Fibroblast of skin of right quadriceps (primary cell): Measurements from ENCODE around the gene MOAP1.
"Not testable (repeated sequence)": the region's sequence is repeated elsewhere in the genome, so short reads cannot be mapped to it uniquely, and the experiment has no call there.

Source experiments
- DNase-seq: peaks from one replicate; pipeline ENCODE4 v3.0.0-alpha.2; 2013

Gene MOAP1, protein sequence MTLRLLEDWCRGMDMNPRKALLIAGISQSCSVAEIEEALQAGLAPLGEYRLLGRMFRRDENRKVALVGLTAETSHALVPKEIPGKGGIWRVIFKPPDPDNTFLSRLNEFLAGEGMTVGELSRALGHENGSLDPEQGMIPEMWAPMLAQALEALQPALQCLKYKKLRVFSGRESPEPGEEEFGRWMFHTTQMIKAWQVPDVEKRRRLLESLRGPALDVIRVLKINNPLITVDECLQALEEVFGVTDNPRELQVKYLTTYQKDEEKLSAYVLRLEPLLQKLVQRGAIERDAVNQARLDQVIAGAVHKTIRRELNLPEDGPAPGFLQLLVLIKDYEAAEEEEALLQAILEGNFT

DNA sequence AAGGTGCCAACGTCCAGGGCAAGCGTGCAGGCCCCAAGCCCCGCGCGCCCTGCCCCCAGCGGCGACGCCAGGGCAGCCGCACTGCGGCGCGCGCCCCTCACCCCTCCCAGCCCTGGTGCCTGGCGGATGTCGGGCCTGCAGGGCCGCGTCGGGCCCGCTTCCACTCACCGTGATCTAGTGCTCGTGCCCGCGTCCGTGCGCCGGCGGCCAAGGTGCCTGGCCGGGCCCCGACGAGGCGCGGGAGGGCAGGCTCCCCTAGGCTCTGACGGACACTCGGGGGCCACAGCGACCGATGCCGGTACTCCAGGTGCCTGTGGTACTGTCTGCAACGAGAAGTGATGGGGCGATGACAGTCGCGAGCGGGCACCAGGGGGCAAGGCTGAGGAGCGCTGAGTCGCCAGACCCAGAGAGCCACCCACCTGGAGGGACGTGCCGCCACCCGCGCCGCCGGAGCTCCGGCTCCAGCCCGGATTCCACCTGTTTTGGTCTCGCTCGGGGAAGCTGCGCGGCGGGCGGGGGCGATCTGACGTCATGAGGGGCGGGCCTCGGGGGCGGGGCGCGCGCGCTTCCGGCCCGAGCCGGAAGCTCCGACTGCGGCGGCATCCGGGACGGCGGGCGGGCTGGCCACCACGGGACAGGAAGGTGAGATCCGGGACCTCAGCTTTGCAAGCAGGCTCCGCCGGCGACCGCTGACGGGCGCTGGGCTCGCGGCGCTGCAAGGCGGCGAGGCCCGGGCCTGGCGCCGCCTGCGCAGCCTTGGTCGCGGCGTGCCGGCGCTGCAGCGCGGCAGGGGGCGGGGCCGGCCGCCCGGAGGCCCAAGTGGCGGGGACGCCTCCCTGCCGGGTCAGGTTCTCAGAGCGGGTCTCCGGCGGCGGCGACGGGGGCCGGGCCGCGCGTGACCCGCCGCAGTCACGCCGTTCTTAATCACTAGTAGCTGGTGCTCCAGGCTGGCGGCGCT, at the start of gene MOAP1, which contains the start of gene LYSET:
Gene MOAP1 (minus strand): TSS at position 507 of the 958 bp plus-strand sequence. CDS start 655 bp downstream, outside the sequence.
Gene LYSET (plus strand): TSS at position 927 of the 958 bp plus-strand sequence. CDS start 89 bp downstream, outside the sequence.
- peak; percentile 77 for DNase-seq

DNA sequence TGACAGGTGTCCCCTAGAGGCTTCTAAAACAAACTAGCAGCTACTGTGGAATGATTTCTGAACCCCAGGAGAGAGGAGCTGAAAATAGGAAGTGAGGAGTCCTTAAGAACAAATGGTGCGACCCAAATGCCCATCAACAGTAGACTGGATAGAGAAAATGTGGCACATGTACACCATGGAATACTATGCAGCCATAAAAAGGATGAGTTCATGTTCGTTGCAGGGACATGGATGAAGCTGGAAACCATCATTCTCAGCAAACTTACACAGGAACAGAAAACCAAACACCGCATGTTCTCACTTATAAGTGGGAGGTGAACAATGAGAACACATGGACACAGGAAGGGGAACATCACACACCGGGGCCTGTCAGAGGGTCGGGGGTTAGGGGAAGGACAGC, 48.4 kb upstream of the MOAP1 start:
- not testable (repeated sequence) for DNase-seq

DNA sequence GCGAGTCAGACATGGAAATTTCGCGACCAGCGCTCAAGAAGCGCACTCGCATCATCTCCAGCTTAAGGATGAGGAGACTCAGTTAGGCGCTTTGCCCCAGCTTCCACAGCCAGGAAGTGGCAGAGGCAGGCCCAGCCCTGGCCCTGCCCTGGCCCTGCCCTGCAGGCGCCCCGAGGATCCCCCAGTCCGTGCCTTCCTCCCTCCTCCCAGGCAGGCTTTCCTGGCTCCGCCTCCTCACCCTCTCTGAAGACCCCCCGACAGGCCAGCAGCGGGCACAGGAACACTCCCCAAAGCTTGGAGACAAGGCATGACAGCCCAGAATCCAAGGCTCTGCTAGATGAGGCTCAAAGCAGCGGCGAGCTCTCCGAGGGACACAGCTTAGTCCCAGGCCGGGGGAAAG, 47.5 kb upstream of the MOAP1 start:
- DNase-seq, result no peak

DNA sequence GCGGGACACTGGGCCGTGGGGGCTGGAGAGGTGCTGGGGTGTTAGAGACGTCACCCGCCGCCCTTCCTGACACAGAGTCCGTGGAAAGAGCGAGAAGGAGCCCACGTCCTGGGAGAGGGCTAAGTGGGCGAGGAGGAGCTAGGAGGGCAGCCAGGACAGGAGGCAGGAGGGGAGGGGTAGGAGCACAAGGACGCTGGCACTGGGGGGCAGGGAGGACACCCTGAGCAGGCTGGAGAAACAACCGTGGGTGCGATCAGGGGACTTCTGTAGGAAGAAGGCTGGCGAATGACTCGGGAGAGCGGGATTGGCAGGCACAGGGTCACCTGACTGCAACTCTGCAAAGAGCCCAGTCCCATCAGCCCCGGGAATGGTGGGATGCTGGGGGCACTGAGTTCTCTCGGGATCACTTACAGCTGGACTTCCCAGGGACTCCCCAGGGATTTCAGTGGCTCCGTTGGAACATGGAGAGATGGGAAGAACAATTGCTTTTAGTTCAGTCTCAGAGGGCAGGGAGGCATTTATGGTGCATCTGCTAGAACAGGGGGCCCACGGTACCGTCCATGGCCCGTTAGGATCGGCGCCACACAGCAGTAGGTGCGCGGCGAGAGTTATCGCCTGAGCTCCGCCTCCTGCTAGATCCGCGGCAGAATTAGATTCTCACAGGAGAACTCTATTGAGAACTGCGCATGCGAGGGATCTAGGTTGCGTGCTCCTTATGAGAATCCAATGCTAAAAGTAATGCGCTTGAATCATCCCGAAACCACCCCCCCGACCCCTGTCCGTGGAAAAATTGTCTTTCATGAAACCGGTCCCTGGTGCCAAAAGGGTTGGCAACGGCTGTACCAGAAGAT, 46.7 kb upstream of the MOAP1 start:
- DNase-seq, result peak; percentile 24

DNA sequence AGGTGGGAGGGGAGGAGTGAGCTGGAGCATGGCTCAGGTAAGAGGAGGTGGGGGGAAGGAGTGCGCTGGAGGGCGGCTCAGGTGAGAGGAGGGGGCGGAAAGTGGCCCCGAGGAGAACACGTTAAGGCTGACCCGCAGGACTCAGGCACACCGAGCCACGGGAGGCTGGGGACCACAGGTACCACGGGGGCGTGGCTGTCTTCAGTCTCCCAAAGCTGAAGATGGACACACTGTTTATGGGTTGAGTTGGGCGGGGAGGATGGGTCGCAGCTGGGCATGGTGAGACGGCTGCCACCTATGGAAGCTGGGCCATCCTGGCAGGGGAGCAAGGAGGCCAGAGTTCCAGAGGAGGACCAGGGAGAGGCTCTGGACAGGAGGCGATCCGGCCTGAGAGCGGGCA, 45.8 kb upstream of the MOAP1 start:
- DNase-seq, result no peak

DNA sequence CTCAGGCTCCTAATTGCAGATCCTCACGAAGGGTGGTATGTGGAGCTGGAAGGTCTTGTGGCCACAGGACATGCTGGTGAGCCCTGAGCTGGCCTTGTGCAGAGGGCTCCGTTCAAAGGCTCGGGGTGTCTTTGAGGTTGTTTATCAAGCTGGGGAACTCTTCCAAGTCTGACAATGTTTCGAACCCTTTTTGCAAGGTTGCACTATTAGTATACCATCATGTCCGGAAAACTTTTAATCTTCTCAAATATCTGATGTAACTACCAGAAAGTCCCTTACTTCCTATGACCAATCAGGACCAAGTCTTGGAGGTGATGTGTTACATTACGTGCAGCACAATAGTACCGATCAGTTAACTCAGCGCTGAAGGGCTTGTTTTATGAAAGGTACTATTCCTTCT, 43.9 kb upstream of the MOAP1 start:
- no peak for DNase-seq

DNA sequence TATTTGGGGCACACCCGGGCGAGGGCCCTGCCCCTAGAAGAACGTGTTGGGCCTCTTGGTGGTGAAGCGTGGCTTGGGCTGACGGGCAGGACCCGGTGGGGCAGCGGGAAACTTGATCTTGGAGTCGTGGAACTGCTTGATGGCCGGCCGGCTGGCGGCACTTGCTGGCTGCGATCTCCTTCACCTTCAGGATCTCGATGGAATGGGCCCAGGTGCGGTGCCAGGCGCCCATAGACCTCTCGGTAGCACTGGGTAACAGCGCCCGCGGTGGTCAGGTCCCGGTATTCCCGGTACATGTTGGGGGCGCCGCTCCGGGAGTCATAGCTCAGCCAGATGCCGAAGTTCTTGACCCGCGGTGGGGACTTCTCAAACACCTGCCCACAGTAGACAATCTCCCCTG, 38.9 kb upstream of the MOAP1 start:
- DNase-seq, result no peak

DNA sequence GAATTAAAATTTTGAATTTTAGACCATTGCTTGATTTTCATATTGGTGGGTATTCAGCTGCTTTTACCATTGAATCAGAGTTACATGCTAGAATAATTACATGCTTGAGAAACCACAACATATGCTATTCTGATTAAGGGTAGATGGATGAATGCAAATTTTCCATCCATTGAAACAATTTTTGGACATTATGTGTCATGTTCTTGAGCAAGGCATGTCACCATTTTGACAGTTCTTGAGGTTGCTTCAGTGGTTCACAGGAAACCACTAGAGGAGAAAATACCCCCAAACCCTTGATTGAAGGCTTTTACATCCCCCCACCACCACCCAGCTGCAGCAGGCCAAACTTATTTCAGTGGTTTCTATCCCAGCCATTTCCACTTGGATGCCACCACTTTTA, 35.8 kb upstream of the MOAP1 start:
- DNase-seq, result no peak

DNA sequence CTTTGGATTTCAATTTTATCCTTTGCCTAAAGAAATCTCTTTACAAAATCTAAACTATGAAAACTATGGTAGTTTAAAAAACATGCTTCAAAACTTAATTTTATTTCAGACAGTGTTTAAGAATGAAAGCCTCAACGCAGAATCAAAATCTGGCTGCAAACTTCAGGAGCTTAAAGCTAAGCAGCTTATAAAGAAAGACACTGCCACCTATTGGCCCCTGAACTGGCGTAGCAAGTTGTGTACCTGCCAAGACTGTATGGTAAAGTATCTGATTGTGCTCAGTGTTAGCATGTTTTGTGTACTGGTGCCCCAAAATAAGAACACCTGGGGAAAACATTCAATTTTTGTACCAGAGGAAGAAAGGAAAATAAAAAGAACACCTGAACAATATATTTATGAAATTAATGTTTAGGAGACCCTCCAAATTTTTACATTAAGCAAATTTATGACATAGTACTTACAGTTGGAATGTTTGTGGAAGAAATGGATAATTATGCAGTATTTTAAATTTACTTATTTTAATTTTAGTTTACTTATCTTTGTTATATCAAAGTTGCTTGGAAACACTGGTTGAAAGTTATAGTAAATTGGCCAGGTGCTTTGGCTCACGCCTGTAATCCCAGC, 34.5 kb upstream of the MOAP1 start:
- DNase-seq, result peak; percentile 42

DNA sequence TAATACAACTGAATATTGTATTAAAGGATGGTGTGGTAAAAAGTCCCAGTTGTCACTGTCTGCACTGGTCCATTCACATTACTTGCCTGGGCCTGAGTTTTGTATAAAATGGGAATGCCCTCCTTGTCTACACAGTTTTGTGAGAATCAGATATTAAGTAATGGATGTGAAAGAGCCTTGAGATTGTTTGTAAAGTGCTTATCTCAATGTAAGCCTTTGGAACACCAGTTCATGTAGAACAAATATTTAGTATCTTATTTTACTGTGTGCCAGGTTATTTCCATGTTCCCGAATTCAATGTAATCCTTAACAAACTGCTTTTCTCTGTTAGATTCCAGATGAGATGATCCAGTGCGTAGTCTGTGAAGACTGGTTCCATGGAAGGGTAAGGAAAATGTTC, 29.9 kb upstream of the MOAP1 start:
- DNase-seq, result no peak

DNA sequence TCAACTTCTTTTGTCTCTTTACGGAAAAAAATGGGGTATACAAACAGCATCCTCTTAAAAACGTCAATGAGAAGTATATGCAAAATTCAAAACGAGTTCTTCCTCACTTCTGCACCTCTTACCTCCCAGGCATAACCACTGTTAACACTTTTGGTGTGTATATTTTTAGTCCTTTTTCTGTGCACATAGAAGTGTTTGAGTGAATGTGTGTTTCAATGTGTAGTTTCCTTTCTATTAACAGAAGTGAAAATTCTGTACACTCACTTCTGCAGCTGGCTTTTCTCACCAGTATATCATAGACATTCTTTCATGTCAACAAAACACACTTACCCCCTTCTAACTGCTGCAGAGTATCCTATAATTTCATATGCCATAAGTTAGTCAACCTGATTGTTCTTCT, 27.7 kb upstream of the MOAP1 start:
- no peak for DNase-seq

DNA sequence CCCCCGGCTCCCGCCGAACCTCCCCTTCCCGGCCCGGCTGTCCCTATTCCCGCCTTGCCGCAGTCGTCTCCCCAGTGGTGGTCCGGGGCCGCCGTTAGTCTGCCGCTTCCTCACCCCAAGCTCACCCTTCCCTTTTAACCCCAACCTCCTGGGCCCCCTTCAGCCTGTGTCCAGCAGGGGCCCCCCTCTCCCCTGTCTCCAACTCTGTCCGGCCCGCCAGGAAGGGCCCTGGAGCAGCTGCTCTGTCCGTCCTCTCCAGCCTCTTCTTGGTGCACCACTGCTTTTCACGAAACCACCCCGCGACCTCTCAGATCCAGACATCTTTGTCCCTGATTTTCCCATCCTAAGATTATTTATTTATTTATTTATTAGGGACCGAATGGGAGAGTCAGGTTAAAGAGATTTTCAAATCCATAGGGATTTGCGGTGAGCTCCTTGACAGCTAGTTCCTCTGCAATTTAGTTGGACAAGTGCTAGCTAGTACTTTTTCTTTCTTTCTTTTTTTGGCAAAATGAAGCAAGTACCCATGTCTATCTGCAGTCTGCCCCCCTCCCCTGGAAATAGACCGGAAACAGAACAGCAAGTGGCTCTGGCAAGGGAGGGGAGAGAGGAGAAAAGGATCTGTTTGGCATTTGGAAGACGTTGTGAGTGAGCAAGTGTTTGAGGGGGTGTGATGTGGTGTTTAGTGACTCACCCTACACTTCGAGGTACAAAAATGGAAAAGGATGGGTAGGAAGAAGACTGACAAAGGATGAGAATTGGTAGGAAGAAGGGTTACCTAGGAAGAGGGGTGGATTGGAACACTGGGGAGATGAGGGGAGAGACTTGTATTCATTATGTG, 23.0 kb upstream of the MOAP1 start:
- DNase-seq, result peak; percentile 51

DNA sequence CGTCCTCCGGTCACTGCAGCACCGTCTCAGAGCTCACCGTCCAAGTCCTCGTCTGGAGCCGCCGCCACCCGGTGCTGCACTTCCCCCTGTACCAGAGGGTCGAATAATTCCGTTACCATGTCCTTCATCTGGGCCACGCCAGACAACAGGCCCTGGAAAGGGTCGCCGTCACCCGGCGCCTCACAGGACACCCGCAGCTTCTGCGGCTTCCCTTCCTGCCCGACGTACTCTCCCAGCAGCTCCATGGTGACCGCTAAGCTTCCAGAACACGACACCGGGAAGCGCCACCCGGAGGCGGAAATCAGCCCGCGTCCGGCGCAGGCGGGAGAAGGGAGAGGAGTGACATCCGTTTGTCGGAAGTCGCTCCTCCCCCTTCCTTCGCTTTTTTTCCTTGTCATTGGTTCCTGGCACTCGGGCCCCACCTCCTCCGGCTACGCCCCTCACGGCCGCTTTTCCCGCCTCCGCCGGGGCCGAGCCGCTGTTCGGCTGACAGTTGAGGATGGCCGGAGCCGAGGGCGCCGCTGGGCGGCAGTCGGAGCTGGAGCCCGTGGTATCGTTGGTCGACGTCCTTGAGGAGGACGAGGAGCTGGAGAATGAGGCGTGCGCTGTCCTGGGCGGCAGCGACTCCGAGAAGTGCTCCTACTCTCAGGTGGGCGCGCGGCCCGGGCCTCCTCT, 22.2 kb upstream of the MOAP1 start, which contains the start of the genes GON7 and UBR7:
Gene GON7 (minus strand): TSS at position 273 of the 675 bp plus-strand sequence. CDS start 28 bp downstream, at position 245.
Gene UBR7 (plus strand): TSS at position 464 of the 675 bp plus-strand sequence. CDS start 36 bp downstream, at position 500.
- peak; percentile 96 for DNase-seq

DNA sequence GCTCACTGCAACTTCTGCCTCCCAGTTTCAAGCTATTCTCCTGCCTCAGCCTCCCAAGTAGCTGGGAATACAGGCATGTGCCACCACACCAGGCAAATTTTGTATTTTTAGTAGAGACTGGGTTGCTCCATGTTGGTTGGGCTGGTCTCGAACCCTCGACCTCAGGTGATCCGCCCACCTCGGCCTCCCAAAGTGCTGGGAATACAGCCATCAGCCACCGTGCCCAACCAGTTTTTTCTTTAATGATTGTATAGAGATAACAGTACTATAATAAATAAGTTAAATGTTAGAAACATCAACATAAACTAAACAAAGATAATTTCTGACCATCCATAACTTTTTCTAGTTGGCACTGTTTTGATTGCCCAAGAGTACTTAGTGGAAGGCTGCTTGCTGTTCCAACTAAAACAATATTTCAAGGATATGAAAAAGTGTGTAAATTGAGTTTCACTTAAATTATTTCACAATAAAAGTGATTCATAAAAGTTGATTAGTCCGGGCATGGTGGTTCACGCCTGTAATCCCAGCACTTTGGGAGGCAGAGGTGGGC, 16.5 kb upstream of the MOAP1 start:
- no peak for DNase-seq

DNA sequence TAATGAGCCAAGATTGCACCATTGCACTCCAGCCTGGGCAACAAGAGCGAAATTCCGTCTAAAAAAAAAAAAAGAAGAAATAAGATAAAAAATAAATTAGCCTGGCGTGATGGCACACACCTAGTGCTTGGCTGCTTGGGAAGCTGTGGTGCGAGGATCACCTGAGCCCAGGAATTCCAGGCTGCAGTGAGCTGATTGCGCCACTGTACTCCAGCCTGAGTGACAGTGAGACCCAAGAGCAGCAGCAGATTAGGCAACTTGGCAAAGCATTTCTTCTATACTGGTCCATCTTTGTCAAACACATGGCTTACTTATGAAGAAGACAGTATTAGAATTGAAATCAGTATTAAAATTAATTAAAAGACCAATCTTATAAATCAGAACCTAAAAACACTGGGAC, 15.9 kb upstream of the MOAP1 start:
- no peak for DNase-seq

DNA sequence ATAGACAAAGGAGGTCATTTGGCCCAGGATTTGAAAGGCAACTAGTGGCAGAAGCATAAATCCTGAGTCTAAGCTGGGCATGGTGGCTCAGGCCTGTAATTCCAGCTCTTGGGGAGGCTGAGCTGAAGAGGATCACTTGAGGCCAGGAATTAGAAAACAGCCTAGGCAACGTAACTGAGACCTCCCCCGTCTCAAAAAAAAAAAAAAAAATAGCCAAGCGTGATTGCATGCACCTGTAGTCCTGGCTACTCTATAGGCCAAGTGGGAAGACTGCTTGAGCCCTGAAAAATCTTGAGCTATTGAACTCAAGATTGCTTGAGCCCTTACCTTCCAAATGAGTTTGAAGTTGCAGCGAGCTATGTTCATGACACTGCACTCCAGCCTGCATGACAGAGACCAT, 14.3 kb upstream of the MOAP1 start:
- DNase-seq, result no peak

DNA sequence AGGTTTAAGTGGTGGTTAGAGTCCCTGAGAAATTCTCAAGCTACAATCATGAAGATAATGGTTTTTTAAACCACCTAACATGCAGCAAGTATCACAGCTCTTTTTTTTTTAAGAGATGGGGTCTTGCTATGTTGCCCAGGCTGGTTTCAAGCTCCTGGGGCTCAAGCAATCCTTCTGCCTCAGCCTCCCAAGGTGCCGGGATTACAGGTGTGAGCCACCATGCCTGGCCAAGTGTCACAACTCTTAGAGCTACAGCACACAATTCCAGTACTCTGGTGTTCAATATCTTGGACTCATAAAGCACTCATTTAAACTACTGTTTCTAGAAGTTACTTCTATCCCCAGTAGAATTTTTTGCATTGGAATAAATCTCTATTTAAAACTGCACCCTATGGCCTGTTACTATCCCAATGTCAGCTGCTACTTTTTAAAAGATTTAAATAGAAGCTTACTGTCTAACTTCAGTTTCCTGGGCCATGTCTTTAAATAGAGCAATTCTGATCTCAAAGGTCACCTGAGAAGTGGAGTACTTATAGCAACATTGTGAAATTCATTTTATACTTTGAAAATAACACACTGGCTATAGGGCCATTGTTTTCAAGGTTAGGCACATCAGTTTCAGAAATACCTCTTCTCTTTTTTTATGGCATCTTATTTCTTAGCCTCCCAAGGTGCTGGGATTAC, 10.8 kb upstream of the MOAP1 start:
- no peak for DNase-seq

DNA sequence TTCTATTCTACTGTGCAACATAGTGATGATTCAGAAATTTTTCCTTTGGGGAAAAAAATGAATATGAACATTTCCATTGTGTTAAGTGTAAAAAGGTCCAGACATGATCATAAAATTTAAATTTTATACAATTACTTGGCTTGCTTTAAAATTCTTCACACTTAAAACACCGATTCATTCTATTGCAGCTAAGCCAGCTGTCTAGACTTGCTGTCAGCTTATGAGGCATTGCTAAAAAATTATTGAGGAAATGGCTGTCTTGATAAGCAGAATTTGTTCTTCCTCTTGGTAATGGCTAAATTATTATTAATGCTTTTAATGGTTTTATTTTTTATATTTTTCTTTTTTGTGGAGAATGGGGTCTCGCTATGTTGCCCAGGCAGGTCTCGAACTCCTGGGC, 2.3 kb upstream of the MOAP1 start:
- no peak for DNase-seq

DNA sequence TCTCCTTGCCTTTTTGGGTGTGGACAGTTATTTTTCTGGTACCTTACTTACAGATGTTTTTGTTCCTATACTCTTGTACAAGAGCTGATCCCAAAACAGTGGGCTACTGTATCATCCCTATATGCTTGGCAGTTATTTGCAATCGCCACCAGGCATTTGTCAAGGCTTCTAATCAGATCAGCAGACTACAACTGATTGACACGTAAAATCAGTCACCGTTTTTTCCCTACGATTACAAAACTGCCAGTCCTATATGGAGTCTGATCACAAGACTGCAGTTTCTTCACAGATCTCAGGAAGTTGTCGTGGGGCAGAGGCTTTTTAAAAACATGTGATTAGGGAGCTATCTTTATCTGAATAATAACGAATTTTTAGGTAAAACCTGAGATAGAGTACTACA, 1.8 kb upstream of the MOAP1 start:
- no peak for DNase-seq

DNA sequence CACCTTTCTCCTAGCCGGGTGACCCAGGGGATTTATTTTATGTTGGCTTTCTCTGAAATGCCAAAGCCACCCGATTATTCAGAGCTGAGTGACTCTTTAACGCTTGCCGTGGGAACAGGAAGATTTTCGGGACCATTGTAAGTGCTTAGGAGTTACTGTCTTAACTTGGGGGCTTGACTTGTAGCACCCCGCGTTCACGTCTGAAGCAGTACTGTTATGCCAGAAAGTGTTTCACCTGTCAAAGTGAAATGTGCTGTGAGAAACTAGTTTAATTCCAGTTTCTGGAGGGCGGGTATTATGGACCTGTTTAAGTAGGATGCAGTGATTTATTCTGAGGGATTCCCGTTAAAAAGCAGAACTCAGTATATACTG, 638 bp upstream of the MOAP1 start:
- no peak for DNase-seq
